GM13977 (cell line): ENCODE results near the gene ANKRD44.

Experiments used
- DNase-seq: peaks from one replicate; pipeline ENCODE4 v3.0.0; 2012; ENCODE audit warnings: low spot score
- in situ Hi-C: fragments of 300-500 bp; cut with MboI; formaldehyde crosslinking; loops from one replicate; pipeline ENCODE4 v1.12.0; 2022; ENCODE audit warnings: low sequenced_read_pairs, low pct_unique_long_range_greater_than_20kb, mixed read lengths, inconsistent platforms; ENCODE audit not compliant: unreplicated experiment
- TF ChIP-seq, protein P1 (sequence below): IDR thresholded peaks from 2 replicates; pipeline ENCODE4 v1.5.1; 2012; ENCODE audit warnings: mild to moderate bottlenecking, control low read depth; ENCODE audit not compliant: insufficient read depth; ENCODE audit errors: extremely low read depth, missing control alignments

ANKRD44 gene

DNA sequence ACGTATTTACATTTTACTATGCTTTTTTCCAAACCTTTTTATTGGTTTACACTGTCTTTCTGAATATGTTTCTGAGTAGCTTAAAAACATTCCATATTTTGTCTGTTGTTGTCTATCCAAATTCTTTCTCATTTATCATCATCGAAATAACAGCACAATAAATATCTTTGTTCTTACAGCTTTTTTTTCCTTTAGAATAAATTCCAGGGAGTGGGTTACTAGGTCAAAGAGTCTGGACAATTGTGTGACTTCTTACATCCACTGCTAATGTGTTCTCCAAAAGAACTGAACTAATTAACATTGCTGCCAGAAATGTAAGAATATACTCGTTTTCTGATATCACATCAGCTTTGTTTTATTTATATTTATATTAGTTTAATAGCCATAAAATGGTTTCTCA, 59.4 kb downstream of the ANKRD44 start:
- TF ChIP-seq, protein P1, sequence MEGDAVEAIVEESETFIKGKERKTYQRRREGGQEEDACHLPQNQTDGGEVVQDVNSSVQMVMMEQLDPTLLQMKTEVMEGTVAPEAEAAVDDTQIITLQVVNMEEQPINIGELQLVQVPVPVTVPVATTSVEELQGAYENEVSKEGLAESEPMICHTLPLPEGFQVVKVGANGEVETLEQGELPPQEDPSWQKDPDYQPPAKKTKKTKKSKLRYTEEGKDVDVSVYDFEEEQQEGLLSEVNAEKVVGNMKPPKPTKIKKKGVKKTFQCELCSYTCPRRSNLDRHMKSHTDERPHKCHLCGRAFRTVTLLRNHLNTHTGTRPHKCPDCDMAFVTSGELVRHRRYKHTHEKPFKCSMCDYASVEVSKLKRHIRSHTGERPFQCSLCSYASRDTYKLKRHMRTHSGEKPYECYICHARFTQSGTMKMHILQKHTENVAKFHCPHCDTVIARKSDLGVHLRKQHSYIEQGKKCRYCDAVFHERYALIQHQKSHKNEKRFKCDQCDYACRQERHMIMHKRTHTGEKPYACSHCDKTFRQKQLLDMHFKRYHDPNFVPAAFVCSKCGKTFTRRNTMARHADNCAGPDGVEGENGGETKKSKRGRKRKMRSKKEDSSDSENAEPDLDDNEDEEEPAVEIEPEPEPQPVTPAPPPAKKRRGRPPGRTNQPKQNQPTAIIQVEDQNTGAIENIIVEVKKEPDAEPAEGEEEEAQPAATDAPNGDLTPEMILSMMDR = no peak
- no peak for DNase-seq
- in situ Hi-C loops = no loop called here

- in situ Hi-C loops = no loop called here
- no peak for DNase-seq
- TF ChIP-seq, protein P1 = no peak
Measured at GRCh38 chr2:197250084-197250397, 60.5 kb downstream of the ANKRD44 start.

- no peak for DNase-seq
- TF ChIP-seq, protein P1 = no peak
- in situ Hi-C loops = no loop called here
Measured at GRCh38 chr2:197249381-197250083, 61.0 kb downstream of the ANKRD44 start.

GRCh38 chr2:197248623-197249022, 62.0 kb downstream of the ANKRD44 start:
- TF ChIP-seq, protein P1 = no peak
- in situ Hi-C loops = no loop called here

GRCh38 chr2:197248001-197248401, 62.6 kb downstream of the ANKRD44 start:
- TF ChIP-seq, protein P1 = no peak
- in situ Hi-C loops = no loop called here
- no peak for DNase-seq

More at GRCh38 chr2:197248623-197249022, 62.0 kb downstream of the ANKRD44 start:
- no peak for DNase-seq

DNA sequence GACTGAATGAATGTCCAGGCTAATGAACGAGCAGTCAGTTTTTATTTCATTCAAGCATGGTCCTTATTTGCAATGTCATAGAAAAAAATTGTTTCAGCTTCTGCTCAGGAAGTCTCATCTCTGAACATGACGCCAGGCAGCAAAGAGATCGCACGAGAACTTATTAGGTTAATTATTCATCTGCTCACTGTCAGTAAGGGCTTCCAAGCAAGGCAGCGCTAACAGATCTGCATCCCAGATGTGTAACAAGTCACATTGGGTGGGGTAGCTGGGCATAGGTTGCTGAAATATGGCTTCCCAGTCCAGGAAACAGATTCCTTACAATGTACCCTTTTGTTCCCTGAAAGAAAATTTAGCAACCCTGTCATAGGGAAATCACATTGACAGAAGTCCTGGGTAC, 63.5 kb downstream of the ANKRD44 start:
- no peak for DNase-seq
- in situ Hi-C loops = no loop called here
- TF ChIP-seq, protein P1 = no peak
